ENCODE measurements around the gene LEFTY1. TPM values are rescaled to one million over a fixed set of nuclear protein-coding genes. Genes with fewer than 3 reads are reported as not detected.

Gene LEFTY1
- total and polyA plus RNA-seq, 9 of the 15 experiments (the other 6 are each of a cell fraction or from before 2014, with no cell fraction given) = 0.07 to 0.24 (median 0.17) TPM; not detected in 5

- TF ChIP-seq, protein P1, sequence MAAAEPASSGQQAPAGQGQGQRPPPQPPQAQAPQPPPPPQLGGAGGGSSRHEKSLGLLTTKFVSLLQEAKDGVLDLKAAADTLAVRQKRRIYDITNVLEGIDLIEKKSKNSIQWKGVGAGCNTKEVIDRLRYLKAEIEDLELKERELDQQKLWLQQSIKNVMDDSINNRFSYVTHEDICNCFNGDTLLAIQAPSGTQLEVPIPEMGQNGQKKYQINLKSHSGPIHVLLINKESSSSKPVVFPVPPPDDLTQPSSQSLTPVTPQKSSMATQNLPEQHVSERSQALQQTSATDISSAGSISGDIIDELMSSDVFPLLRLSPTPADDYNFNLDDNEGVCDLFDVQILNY (CRISPR knock-in tag; IDR thresholded peaks at IDR 0.05) = no peak
- TF ChIP-seq ARNT (IDR thresholded peaks at IDR 0.05) (no peak), MLX (CRISPR knock-in tag; conservative IDR thresholded peaks at IDR 0.05) (no peak), WHSC1 (IDR thresholded peaks at IDR 0.05; ENCODE audit: low read length) (no peak), ZNF134 (CRISPR knock-in tag; conservative IDR thresholded peaks at IDR 0.05) (no peak), CBFA2T3 (IDR thresholded peaks at IDR 0.05) (peak; percentile 35)
- TF ChIP-seq, protein P2, sequence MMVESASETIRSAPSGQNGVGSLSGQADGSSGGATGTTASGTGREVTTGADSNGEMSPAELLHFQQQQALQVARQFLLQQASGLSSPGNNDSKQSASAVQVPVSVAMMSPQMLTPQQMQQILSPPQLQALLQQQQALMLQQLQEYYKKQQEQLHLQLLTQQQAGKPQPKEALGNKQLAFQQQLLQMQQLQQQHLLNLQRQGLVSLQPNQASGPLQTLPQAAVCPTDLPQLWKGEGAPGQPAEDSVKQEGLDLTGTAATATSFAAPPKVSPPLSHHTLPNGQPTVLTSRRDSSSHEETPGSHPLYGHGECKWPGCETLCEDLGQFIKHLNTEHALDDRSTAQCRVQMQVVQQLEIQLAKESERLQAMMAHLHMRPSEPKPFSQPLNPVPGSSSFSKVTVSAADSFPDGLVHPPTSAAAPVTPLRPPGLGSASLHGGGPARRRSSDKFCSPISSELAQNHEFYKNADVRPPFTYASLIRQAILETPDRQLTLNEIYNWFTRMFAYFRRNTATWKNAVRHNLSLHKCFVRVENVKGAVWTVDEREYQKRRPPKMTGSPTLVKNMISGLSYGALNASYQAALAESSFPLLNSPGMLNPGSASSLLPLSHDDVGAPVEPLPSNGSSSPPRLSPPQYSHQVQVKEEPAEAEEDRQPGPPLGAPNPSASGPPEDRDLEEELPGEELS (CRISPR knock-in tag; IDR thresholded peaks at IDR 0.05; ENCODE audit: borderline replicate concordance) = no peak
- TF ChIP-seq, protein P3, sequence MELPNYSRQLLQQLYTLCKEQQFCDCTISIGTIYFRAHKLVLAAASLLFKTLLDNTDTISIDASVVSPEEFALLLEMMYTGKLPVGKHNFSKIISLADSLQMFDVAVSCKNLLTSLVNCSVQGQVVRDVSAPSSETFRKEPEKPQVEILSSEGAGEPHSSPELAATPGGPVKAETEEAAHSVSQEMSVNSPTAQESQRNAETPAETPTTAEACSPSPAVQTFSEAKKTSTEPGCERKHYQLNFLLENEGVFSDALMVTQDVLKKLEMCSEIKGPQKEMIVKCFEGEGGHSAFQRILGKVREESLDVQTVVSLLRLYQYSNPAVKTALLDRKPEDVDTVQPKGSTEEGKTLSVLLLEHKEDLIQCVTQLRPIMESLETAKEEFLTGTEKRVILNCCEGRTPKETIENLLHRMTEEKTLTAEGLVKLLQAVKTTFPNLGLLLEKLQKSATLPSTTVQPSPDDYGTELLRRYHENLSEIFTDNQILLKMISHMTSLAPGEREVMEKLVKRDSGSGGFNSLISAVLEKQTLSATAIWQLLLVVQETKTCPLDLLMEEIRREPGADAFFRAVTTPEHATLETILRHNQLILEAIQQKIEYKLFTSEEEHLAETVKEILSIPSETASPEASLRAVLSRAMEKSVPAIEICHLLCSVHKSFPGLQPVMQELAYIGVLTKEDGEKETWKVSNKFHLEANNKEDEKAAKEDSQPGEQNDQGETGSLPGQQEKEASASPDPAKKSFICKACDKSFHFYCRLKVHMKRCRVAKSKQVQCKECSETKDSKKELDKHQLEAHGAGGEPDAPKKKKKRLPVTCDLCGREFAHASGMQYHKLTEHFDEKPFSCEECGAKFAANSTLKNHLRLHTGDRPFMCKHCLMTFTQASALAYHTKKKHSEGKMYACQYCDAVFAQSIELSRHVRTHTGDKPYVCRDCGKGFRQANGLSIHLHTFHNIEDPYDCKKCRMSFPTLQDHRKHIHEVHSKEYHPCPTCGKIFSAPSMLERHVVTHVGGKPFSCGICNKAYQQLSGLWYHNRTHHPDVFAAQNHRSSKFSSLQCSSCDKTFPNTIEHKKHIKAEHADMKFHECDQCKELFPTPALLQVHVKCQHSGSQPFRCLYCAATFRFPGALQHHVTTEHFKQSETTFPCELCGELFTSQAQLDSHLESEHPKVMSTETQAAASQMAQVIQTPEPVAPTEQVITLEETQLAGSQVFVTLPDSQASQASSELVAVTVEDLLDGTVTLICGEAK (IDR thresholded peaks at IDR 0.05) = peak; percentile 59; the same call in 1 of the 2 replicates
- TF ChIP-seq, protein P3 (CRISPR knock-in tag; IDR thresholded peaks at IDR 0.05) = no peak
- TF ChIP-seq, protein P4, sequence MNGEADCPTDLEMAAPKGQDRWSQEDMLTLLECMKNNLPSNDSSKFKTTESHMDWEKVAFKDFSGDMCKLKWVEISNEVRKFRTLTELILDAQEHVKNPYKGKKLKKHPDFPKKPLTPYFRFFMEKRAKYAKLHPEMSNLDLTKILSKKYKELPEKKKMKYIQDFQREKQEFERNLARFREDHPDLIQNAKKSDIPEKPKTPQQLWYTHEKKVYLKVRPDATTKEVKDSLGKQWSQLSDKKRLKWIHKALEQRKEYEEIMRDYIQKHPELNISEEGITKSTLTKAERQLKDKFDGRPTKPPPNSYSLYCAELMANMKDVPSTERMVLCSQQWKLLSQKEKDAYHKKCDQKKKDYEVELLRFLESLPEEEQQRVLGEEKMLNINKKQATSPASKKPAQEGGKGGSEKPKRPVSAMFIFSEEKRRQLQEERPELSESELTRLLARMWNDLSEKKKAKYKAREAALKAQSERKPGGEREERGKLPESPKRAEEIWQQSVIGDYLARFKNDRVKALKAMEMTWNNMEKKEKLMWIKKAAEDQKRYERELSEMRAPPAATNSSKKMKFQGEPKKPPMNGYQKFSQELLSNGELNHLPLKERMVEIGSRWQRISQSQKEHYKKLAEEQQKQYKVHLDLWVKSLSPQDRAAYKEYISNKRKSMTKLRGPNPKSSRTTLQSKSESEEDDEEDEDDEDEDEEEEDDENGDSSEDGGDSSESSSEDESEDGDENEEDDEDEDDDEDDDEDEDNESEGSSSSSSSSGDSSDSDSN (IDR thresholded peaks at IDR 0.05; ENCODE audit: borderline replicate concordance in 1 of 2, low read depth in 2 of 2, low read length in 2 of 2) = peak in 1 of 2 experiments; percentile 77; a peak in 1 of 4 replicates
Measured at GRCh38 chr1:225881081-225881958, 7.6 kb downstream of the LEFTY1 start (continued).

All from K562 (cell line).